ENCODE data around the gene CCDC93. TPM values are rescaled to one million over a fixed set of nuclear protein-coding genes. Genes with fewer than 3 reads are reported as not detected.
A peak's percentile ranks its signal among the peaks of the same experiment; 100 is the strongest.

Gene CCDC93
- total and polyA plus RNA-seq, 10 of the 15 experiments (the other 5 are each of a cell fraction or from before 2014, with no cell fraction given) = 3.6 to 27.2 (median 13.5) TPM

DNA sequence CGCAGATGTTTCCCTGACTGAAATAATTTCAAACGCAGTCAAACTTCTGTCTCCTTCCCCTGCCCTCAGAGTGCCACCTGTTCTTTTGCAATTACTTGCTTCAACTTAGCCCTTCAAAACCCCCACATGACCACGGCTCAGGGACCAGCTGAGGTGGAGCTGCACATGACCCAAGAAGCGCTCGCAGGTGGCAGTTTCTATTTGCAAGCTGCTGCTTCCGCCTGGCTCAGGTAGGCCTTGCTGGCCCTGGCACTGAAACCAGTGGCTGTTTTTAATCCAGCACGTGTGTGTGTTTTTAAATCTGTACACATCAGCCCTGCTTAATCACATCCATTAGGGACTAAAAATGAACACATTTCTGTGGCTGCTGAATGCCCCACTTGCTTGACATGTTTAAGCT lies 95.3 kb downstream of the CCDC93 start (continued):
- TF ChIP-seq WRNIP1 (IDR thresholded peaks at IDR 0.05; ENCODE audit: borderline replicate concordance, low read depth, low read length) (no peak), RUNX3 (IDR thresholded peaks at IDR 0.05; ENCODE audit: low read length) (no peak), HDGF (IDR thresholded peaks at IDR 0.05) (no peak), NFXL1 (IDR thresholded peaks at IDR 0.05; ENCODE audit: borderline replicate concordance) (no peak), USF2 (IDR thresholded peaks at IDR 0.05; ENCODE audit: borderline replicate concordance, low read depth, low read length) (no peak), PAX5 (IDR thresholded peaks at IDR 0.05; ENCODE audit: borderline replicate concordance, low read depth, low read length) (no peak), SPI1 (IDR thresholded peaks at IDR 0.05; ENCODE audit: borderline replicate concordance, insufficient read depth, low read depth, low read length) (no peak)

DNA sequence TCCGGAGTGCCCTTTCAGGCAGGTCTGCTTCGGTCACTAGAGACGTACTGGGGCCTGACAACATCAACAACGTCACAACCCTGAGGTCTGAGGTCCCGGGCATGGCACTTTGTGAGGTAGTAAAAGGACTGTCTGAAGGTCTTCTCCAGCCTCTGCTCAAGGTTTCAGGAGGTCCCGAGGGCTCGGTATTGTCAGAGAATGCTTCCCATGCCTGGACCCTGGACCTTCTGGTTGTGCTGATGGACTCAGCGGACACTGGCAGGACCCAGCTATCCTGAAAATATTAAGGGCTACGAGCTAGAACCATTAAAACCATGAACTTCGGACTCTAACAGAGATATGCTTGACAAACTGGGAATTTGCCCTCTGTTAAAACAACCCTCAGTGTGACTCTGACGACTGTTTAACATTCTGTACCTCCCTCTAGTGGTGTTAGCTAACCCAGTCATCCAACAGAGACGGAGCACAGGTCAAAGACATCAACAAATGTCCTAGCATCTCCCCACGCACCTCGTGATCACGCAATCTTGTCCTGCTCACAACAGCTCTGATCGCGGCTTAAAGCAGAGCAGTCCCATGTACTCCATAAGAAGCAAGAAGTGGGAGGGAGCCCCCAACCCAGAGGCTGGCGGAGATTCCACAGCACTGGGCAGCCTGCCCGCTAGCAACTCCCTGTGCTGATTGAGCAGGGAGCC lies 96.5 kb downstream of the CCDC93 start:
- TF ChIP-seq ZNF217 (IDR thresholded peaks at IDR 0.05) (no peak), BACH1 (IDR thresholded peaks at IDR 0.05; ENCODE audit: borderline replicate concordance) (no peak), BCLAF1 (IDR thresholded peaks at IDR 0.05) (no peak), GATAD2B (conservative IDR thresholded peaks at IDR 0.05; ENCODE audit: low read depth) (no peak), IKZF1 (conservative IDR thresholded peaks at IDR 0.05) (no peak)
- TF ChIP-seq, protein P1, sequence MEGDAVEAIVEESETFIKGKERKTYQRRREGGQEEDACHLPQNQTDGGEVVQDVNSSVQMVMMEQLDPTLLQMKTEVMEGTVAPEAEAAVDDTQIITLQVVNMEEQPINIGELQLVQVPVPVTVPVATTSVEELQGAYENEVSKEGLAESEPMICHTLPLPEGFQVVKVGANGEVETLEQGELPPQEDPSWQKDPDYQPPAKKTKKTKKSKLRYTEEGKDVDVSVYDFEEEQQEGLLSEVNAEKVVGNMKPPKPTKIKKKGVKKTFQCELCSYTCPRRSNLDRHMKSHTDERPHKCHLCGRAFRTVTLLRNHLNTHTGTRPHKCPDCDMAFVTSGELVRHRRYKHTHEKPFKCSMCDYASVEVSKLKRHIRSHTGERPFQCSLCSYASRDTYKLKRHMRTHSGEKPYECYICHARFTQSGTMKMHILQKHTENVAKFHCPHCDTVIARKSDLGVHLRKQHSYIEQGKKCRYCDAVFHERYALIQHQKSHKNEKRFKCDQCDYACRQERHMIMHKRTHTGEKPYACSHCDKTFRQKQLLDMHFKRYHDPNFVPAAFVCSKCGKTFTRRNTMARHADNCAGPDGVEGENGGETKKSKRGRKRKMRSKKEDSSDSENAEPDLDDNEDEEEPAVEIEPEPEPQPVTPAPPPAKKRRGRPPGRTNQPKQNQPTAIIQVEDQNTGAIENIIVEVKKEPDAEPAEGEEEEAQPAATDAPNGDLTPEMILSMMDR (IDR thresholded peaks at IDR 0.05 in 2 of 3, conservative IDR thresholded peaks at IDR 0.05 in 1 of 3; ENCODE audit: control insufficient read depth in 2 of 3, extremely low read depth in 1 of 3, insufficient read depth in 1 of 3, low read depth in 3 of 3, low read length in 3 of 3) = peak in 2 of 3 experiments; percentile 11 to 20; a peak in 3 of 6 replicates
- TF ChIP-seq, protein P2, sequence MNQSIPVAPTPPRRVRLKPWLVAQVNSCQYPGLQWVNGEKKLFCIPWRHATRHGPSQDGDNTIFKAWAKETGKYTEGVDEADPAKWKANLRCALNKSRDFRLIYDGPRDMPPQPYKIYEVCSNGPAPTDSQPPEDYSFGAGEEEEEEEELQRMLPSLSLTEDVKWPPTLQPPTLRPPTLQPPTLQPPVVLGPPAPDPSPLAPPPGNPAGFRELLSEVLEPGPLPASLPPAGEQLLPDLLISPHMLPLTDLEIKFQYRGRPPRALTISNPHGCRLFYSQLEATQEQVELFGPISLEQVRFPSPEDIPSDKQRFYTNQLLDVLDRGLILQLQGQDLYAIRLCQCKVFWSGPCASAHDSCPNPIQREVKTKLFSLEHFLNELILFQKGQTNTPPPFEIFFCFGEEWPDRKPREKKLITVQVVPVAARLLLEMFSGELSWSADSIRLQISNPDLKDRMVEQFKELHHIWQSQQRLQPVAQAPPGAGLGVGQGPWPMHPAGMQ (IDR thresholded peaks at IDR 0.05; ENCODE audit: borderline replicate concordance) = no peak
- Histone ChIP-seq H3K27me3 (replicated peaks in 1 of 2; ENCODE audit: control insufficient read depth in 2 of 2, insufficient read depth in 2 of 2, low read length in 1 of 2) (no peaks in the 10 kb centered on the region), H2AFZ (ENCODE audit: control insufficient read depth, low read depth, low read length) (no peak overlapping the region), H3K9ac (ENCODE audit: control insufficient read depth, insufficient read depth, low read length) (no peak overlapping the region), H3K4me1 (ENCODE audit: control insufficient read depth, insufficient read depth, low read length) (no peaks in the 10 kb centered on the region), H3K4me3 (no peak overlapping the region), H4K20me1 (ENCODE audit: control insufficient read depth, insufficient read depth) (no peaks in the 10 kb centered on the region), H3K4me2 (ENCODE audit: control insufficient read depth, insufficient read depth) (no peak overlapping the region), H3K27ac (ENCODE audit: control insufficient read depth, insufficient read depth) (no peak overlapping the region), H3K9me3 (replicated peaks; ENCODE audit: control insufficient read depth, insufficient read depth, low read length) (no peaks in the 10 kb centered on the region; the same call in 2 of the 3 replicates), H3K79me2 (ENCODE audit: control insufficient read depth, insufficient read depth, low read length) (no peaks in the 10 kb centered on the region), H3K36me3 (ENCODE audit: control insufficient read depth in 2 of 2, insufficient read depth in 2 of 2, low read length in 1 of 2) (peaks cover 3 to 22% of the 10 kb centered on the region in 2 experiments)
- intact Hi-C loops (cut with micrococcal nuclease; ENCODE audit: unreplicated experiment) (no loop called here), in situ Hi-C loops (cut with MboI) (no loop called here)
- 95% methylated on average over 19 of the region's 19 CpGs for WGBS (ENCODE audit: insufficient coverage, insufficient replicate concordance, low lambda C conversion rate, missing lambda C conversion rate)
- ATAC-seq (no peak), FAIRE-seq (no peak), DNase-seq (ENCODE audit: low read depth, low spot score) (no peak)
- POLR2A ChIA-PET = no interaction called here
- RAD21 ChIA-PET (ENCODE audit: unreplicated experiment) = no interaction called here
- SMC1A ChIA-PET (ENCODE audit: uncharacterized antibody, unreplicated experiment) = no interaction called here
- CTCF ChIA-PET = no interaction called here
- BruUV-seq (replicated peaks) = no TSS peak

Data from GM12878 (cell line).